ENCODE measurements around the gene PIP4P1.

The PIP4P1 gene

GRCh38 chr14:20409226-20409625 is 52.0 kb downstream of the PIP4P1 start:
- DNase-seq (ENCODE audit: low spot score) = no peak

Small RNA genes lying within 50 kb of the gene (small RNA-seq; reads per million reads assigned to genes)
- gene RNA5SP382 = 0.05 to 1.6 reads per million in 2 experiments

All from SK-N-DZ (cell line).